Stimulated activated CD8-positive, alpha-beta memory T cell treated with anti-CD3 and anti-CD28 coated beads, Interleukin-12 subunit alpha, Interleukin-12 subunit beta, amount 100 ng/mL, for 1 hour (primary cell): ENCODE measurements around the gene AXIN1.
A peak's percentile ranks its signal among the peaks of the same experiment; 100 is the strongest.
"Not testable (repeated sequence)": the region's sequence is repeated elsewhere in the genome, so short reads cannot be mapped to it uniquely, and the experiment has no call there.

Experiments
- DNase-seq: peaks from one replicate; pipeline ENCODE4 v3.0.0-alpha.2; 2020; ENCODE audit warnings: low read depth

AXIN1 gene

GRCh38 chr16:381789-382717 lies 29.5 kb upstream of the AXIN1 start, which contains the start of gene PGAP6:
Gene PGAP6, minus strand, starts transcription at chr16:381978. Its CDS starts 157 bp downstream, at chr16:381821.
- peak; percentile 57 for DNase-seq

GRCh38 chr16:381012-381788 lies 28.7 kb upstream of the AXIN1 start:
- no peak for DNase-seq

- no peak for DNase-seq
These were observed 28.2 kb upstream of the AXIN1 start for GRCh38 chr16:380762-381011.

GRCh38 chr16:379961-380761 lies 27.6 kb upstream of the AXIN1 start:
- no peak for DNase-seq

GRCh38 chr16:379183-379960 lies 26.8 kb upstream of the AXIN1 start:
- no peak for DNase-seq

GRCh38 chr16:378821-379182 lies 26.3 kb upstream of the AXIN1 start:
- DNase-seq, result no peak

GRCh38 chr16:378113-378820 lies 25.7 kb upstream of the AXIN1 start:
- DNase-seq, result not testable (repeated sequence)

- no peak for DNase-seq
These were observed 25.0 kb upstream of the AXIN1 start for GRCh38 chr16:377419-377951.

GRCh38 chr16:376817-377418 lies 24.4 kb upstream of the AXIN1 start:
- no peak for DNase-seq

- DNase-seq, result no peak
These were observed 23.6 kb upstream of the AXIN1 start for GRCh38 chr16:375927-376816.

- DNase-seq, result no peak
These were observed 22.7 kb upstream of the AXIN1 start for GRCh38 chr16:375212-375611.

GRCh38 chr16:374616-374926 lies 22.0 kb upstream of the AXIN1 start:
- no peak for DNase-seq

- DNase-seq, result no peak
These were observed 21.5 kb upstream of the AXIN1 start for GRCh38 chr16:373848-374615.

GRCh38 chr16:373020-373598 lies 20.6 kb upstream of the AXIN1 start:
- DNase-seq, result no peak

- no peak for DNase-seq
These were observed 19.9 kb upstream of the AXIN1 start for GRCh38 chr16:372302-372983.

GRCh38 chr16:371515-372301 lies 19.2 kb upstream of the AXIN1 start:
- no peak for DNase-seq

GRCh38 chr16:370979-371514 lies 18.5 kb upstream of the AXIN1 start:
- no peak for DNase-seq
